Epithelial cell of prostate (primary cell): ENCODE results near the gene DDX59.
"Not testable (repeated sequence)": the region's sequence is repeated elsewhere in the genome, so short reads cannot be mapped to it uniquely, and the experiment has no call there.

ENCODE experiments used
- DNase-seq: peaks from one replicate; pipeline ENCODE4 v3.0.0-alpha.2; 2011; ENCODE audit warnings: low read depth, low spot score
- H3K27ac ChIP-seq: fragments of 450-650 bp; 2 replicates; pipeline ENCODE4 v1.5.1; 2017; ENCODE audit warnings: mild to moderate bottlenecking

DDX59 gene

GRCh38 chr1:200634261-200635122 lies 35.2 kb downstream of the DDX59 start:
- no peak for DNase-seq
- H3K27ac ChIP-seq: no peak overlapping the region

GRCh38 chr1:200631375-200631774 lies 38.3 kb downstream of the DDX59 start:
- no peak for DNase-seq
- no peak overlapping the region for H3K27ac ChIP-seq

- not testable (repeated sequence) for DNase-seq
Measured at GRCh38 chr1:200630515-200630899, 39.2 kb downstream of the DDX59 start.

GRCh38 chr1:200629876-200630514 lies 39.7 kb downstream of the DDX59 start:
- no peak overlapping the region for H3K27ac ChIP-seq
- no peak for DNase-seq

More at GRCh38 chr1:200630515-200630899, 39.2 kb downstream of the DDX59 start:
- H3K27ac ChIP-seq: not testable (repeated sequence)

GRCh38 chr1:200628223-200628881 lies 41.4 kb downstream of the DDX59 start:
- H3K27ac ChIP-seq: no peak overlapping the region
- no peak for DNase-seq

GRCh38 chr1:200627575-200628222 lies 42.0 kb downstream of the DDX59 start:
- DNase-seq: no peak

GRCh38 chr1:200626853-200627534 lies 42.7 kb downstream of the DDX59 start:
- DNase-seq: no peak
- no peak overlapping the region for H3K27ac ChIP-seq

More at GRCh38 chr1:200627575-200628222, 42.0 kb downstream of the DDX59 start:
- H3K27ac ChIP-seq: no peak overlapping the region

GRCh38 chr1:200625381-200625824 lies 44.3 kb downstream of the DDX59 start:
- peak overlapping the region; percentile 87 for H3K27ac ChIP-seq
- peak; percentile 44 for DNase-seq

- H3K27ac ChIP-seq: peak overlapping the region; percentile 87
- DNase-seq: no peak
Measured at GRCh38 chr1:200624679-200625335, 44.9 kb downstream of the DDX59 start.

- H3K27ac ChIP-seq: peak within 1 kb of the TSS; percentile 35
- DNase-seq: peak; percentile 33
Measured at GRCh38 chr1:200620273-200621131, 49.2 kb downstream of the DDX59 start, which contains the start of gene KIF14. TSS of gene KIF14 (minus strand) at chr1:200620751. CDS start at chr1:200618723, 2,028 bp downstream.

- H3K27ac ChIP-seq: peak overlapping the region; percentile 35
- no peak for DNase-seq
Measured at GRCh38 chr1:200619894-200620272, 49.8 kb downstream of the DDX59 start.

GRCh38 chr1:200610846-200611245 lies 58.9 kb downstream of the DDX59 start:
- DNase-seq: no peak

GRCh38 chr1:200602632-200603031 lies 67.1 kb downstream of the DDX59 start:
- no peak overlapping the region for H3K27ac ChIP-seq
- DNase-seq: no peak

More at GRCh38 chr1:200610846-200611245, 58.9 kb downstream of the DDX59 start:
- H3K27ac ChIP-seq: no peak overlapping the region
